HG03108 (cell line): Measurements from ENCODE around the gene LAD1.
A peak's percentile ranks its signal among the peaks of the same experiment; 100 is the strongest.

ENCODE experiments used
- ATAC-seq: cut with Tn5 transposase; IDR thresholded peaks from one replicate; pipeline ENCODE4 v1.9.1; 2021; ENCODE audit warnings: moderate library complexity; ENCODE audit not compliant: unreplicated experiment

Gene LAD1

GRCh38 chr1:201399018-201399351 is at the start of gene LAD1:
Gene LAD1, minus strand, starts transcription at chr1:201399324. Its CDS starts 18 bp downstream, at chr1:201399306.
- no peak for ATAC-seq

- peak; percentile 73 for ATAC-seq
Measured at GRCh38 chr1:201447903-201448871, 49.1 kb upstream of the LAD1 start.

- ATAC-seq: no peak
Measured at GRCh38 chr1:201445310-201445709, 46.2 kb upstream of the LAD1 start.

GRCh38 chr1:201444792-201445191 is 45.7 kb upstream of the LAD1 start:
- ATAC-seq: no peak

- no peak for ATAC-seq
Measured at GRCh38 chr1:201443747-201444146, 44.6 kb upstream of the LAD1 start.

GRCh38 chr1:201436969-201437368 is 37.8 kb upstream of the LAD1 start:
- no peak for ATAC-seq

GRCh38 chr1:201436393-201436792 is 37.3 kb upstream of the LAD1 start:
- no peak for ATAC-seq

- ATAC-seq: no peak
Measured at GRCh38 chr1:201434266-201434665, 35.1 kb upstream of the LAD1 start.

GRCh38 chr1:201433609-201434008 is 34.5 kb upstream of the LAD1 start:
- ATAC-seq: no peak

- ATAC-seq: no peak
Measured at GRCh38 chr1:201430776-201431175, 31.7 kb upstream of the LAD1 start.

- ATAC-seq: no peak
Measured at GRCh38 chr1:201429736-201430501, 30.8 kb upstream of the LAD1 start.

GRCh38 chr1:201427963-201428362 is 28.8 kb upstream of the LAD1 start:
- no peak for ATAC-seq

- no peak for ATAC-seq
Measured at GRCh38 chr1:201426479-201427310, 27.6 kb upstream of the LAD1 start.

- no peak for ATAC-seq
Measured at GRCh38 chr1:201424146-201424545, 25.0 kb upstream of the LAD1 start.

- no peak for ATAC-seq
Measured at GRCh38 chr1:201423655-201424054, 24.5 kb upstream of the LAD1 start.

- ATAC-seq: no peak
Measured at GRCh38 chr1:201422436-201423030, 23.4 kb upstream of the LAD1 start.

- ATAC-seq: no peak
Measured at GRCh38 chr1:201422026-201422425, 22.9 kb upstream of the LAD1 start.

- no peak for ATAC-seq
Measured at GRCh38 chr1:201421041-201421440, 21.9 kb upstream of the LAD1 start.

- ATAC-seq: no peak
Measured at GRCh38 chr1:201420608-201421002, 21.5 kb upstream of the LAD1 start.

- ATAC-seq: no peak
Measured at GRCh38 chr1:201419746-201420607, 20.9 kb upstream of the LAD1 start.
